Lower lobe of right lung (tissue), 2 donors: Measurements from ENCODE around the gene TBCC. TPM values are rescaled to one million over a fixed set of nuclear protein-coding genes. Genes with fewer than 3 reads are reported as not detected.

Source experiments
- ATAC-seq, 2 donors: fragments of 200-7000 bp; cut with Tn5 transposase; one replicate each; pipeline ENCODE4 v1.9.1; 2020 to 2022; ENCODE audit warnings: mild to moderate bottlenecking in 2 of 2, moderate library complexity in 2 of 2
- DNase-seq: peaks from one replicate; pipeline ENCODE4 v3.0.0-alpha.2; 2020
- H3K27ac ChIP-seq: fragments of 200-600 bp; one replicate; pipeline ENCODE4 v1.8.0; 2022
- H3K27me3 ChIP-seq: fragments of 200-600 bp; one replicate; pipeline ENCODE4 v1.8.0; 2022; ENCODE audit warnings: low read depth
- H3K36me3 ChIP-seq: fragments of 200-600 bp; one replicate; pipeline ENCODE4 v1.8.0; 2022; ENCODE audit warnings: mild to moderate bottlenecking
- H3K4me1 ChIP-seq: fragments of 200-600 bp; one replicate; pipeline ENCODE4 v1.8.0; 2022
- H3K4me3 ChIP-seq: fragments of 200-600 bp; one replicate; pipeline ENCODE4 v1.8.0; 2022; ENCODE audit warnings: mild to moderate bottlenecking
- H3K9me3 ChIP-seq: fragments of 200-600 bp; one replicate; pipeline ENCODE4 v1.8.0; 2022
- CTCF ChIP-seq: fragments of 200-600 bp; IDR thresholded peaks from one replicate; pipeline ENCODE4 v1.8.0; 2022; ENCODE audit warnings: antibody characterized with exemption, mild to moderate bottlenecking
- intact Hi-C: fragments of 100-400 bp; cut with DNase I; formaldehyde crosslinking; loops from one replicate; pipeline ENCODE4 v1.11.0; 2022
- long read RNA-seq: library from polyadenylated mRNA; unstranded; transcript quantifications from one replicate; pipeline ENCODE4 v2.0.0, GENCODE V29; 2021
- total RNA-seq: library from RNA; stranded (reverse); fragmentation: NEBNext Ultra II Directional; extraction: Animal tissue kit (Norgen Biotek cat#: 25700); gene quantifications from one replicate; pipeline ENCODE4 v1.2.1, GENCODE V29; 2021
- donor health status: DM: no; HTN: yes; CAD: no; lungs with severe emphysema.

Gene TBCC
- total RNA-seq = 19.3 TPM
- long read RNA-seq, transcript TBCC-201 (1 exons, 1,616 nt) = major isoform, 38 of 38 reads
- long read RNA-seq, partial matches to known transcripts = 0 of 38 reads
- long read RNA-seq, other reads (novel, unspliced or antisense) = 0 of 38 reads

GRCh38 chr6:42745640-42746462, at the start of gene TBCC:
TSS of gene TBCC (minus strand) at chr6:42746103. CDS start at chr6:42746073, 30 bp downstream.
- ATAC-seq (peak; percentile 95), DNase-seq (peak; percentile 95)
- Histone ChIP-seq H3K36me3 (no peaks in the 10 kb centered on the region), H3K27me3 (no peaks in the 10 kb centered on the region), H3K9me3 (no peaks in the 10 kb centered on the region), H3K4me1 (peaks cover 34% of the 10 kb centered on the region), H3K4me3 (peak within 1 kb of the TSS; percentile 96), H3K27ac (peak within 1 kb of the TSS; percentile 97)
- no peak for TF ChIP-seq CTCF
- intact Hi-C loops = no loop called here

GRCh38 chr6:42795651-42796050, 49.7 kb upstream of the TBCC start:
- H3K9me3 ChIP-seq = no peaks in the 10 kb centered on the region
- no peak overlapping the region for H3K27ac ChIP-seq
- no peaks in the 10 kb centered on the region for H3K27me3 ChIP-seq
- no peak overlapping the region for H3K4me3 ChIP-seq
- peaks cover 22% of the 10 kb centered on the region for H3K4me1 ChIP-seq
- no peak for DNase-seq
- intact Hi-C loops = no loop called here
- no peak for ATAC-seq
- no peaks in the 10 kb centered on the region for H3K36me3 ChIP-seq
- TF ChIP-seq CTCF = no peak

- no peaks in the 10 kb centered on the region for H3K27me3 ChIP-seq
- peak; percentile 50 to 57 for ATAC-seq
- no peaks in the 10 kb centered on the region for H3K9me3 ChIP-seq
- peaks cover 46% of the 10 kb centered on the region for H3K4me1 ChIP-seq
- H3K4me3 ChIP-seq = no peak overlapping the region
- intact Hi-C loops = no loop called here
- no peak for DNase-seq
- H3K36me3 ChIP-seq = no peaks in the 10 kb centered on the region
- no peak overlapping the region for H3K27ac ChIP-seq
- TF ChIP-seq CTCF = no peak
Measured at GRCh38 chr6:42791706-42792320, 45.9 kb upstream of the TBCC start.

GRCh38 chr6:42790549-42791181, 44.8 kb upstream of the TBCC start:
- ATAC-seq (peak in 1 of 2 donors; percentile 17), DNase-seq (no peak)
- Histone ChIP-seq H3K4me1 (peaks cover 57% of the 10 kb centered on the region), H3K36me3 (no peaks in the 10 kb centered on the region), H3K27me3 (no peaks in the 10 kb centered on the region), H3K9me3 (no peaks in the 10 kb centered on the region), H3K4me3 (no peak overlapping the region), H3K27ac (peak overlapping the region; percentile 3)
- intact Hi-C loops = no loop called here
- no peak for TF ChIP-seq CTCF

- Histone ChIP-seq H3K27ac (no peak overlapping the region), H3K36me3 (no peaks in the 10 kb centered on the region), H3K4me1 (peaks cover 68% of the 10 kb centered on the region), H3K4me3 (no peak overlapping the region), H3K9me3 (no peaks in the 10 kb centered on the region), H3K27me3 (no peaks in the 10 kb centered on the region)
- no peak for TF ChIP-seq CTCF
- ATAC-seq = no peak
- intact Hi-C loops = no loop called here
- no peak for DNase-seq
Measured at GRCh38 chr6:42788671-42789070, 42.8 kb upstream of the TBCC start.
